ENCODE results near the gene BDKRB2. TPM values are rescaled to one million over a fixed set of nuclear protein-coding genes. Genes with fewer than 3 reads are reported as not detected.

The BDKRB2 gene
- total and polyA plus RNA-seq, 7 donors: 0.11 to 0.56 (median 0.35) TPM

- H3K4me1 ChIP-seq: no peaks in the 10 kb centered on the region
- H3K27ac ChIP-seq: no peak overlapping the region
- no peak overlapping the region for H3K4me3 ChIP-seq
- no peaks in the 10 kb centered on the region for H3K36me3 ChIP-seq (ENCODE audit: insufficient read depth in 1 of 2, low read depth in 1 of 2)
- ATAC-seq (no peak), DNase-seq (no peak)
- WGBS, 3 donors: 46 to 55% (median 50%) methylated on average over 16 of the region's 16 CpGs
- TF ChIP-seq CTCF (IDR thresholded peaks at IDR 0.05): no peak
- peaks cover 0 to 10% (median 4%) of the 10 kb centered on the region in 3 donors for H3K27me3 ChIP-seq (ENCODE audit: insufficient read depth in 3 of 3, low read length in 2 of 3)
- no peaks in the 10 kb centered on the region for H3K9me3 ChIP-seq
- intact Hi-C loops (cut with DNase I): no loop called here
Measured at GRCh38 chr14:96261772-96262655, 57.4 kb downstream of the BDKRB2 start.

- ATAC-seq: no peak
- intact Hi-C loops (cut with DNase I): no loop called here
Measured at GRCh38 chr14:96263347-96264199, 58.9 kb downstream of the BDKRB2 start.

GRCh38 chr14:96264200-96264553, 59.5 kb downstream of the BDKRB2 start:
- intact Hi-C loops (cut with DNase I): no loop called here
- TF ChIP-seq CTCF (IDR thresholded peaks at IDR 0.05): no peak
- Histone ChIP-seq H3K27me3 (ENCODE audit: insufficient read depth in 3 of 3, low read length in 2 of 3) (peaks cover 0 to 6% (median 4%) of the 10 kb centered on the region in 3 donors), H3K4me3 (no peak overlapping the region), H3K27ac (no peak overlapping the region), H3K4me1 (no peaks in the 10 kb centered on the region), H3K9me3 (no peaks in the 10 kb centered on the region), H3K36me3 (ENCODE audit: insufficient read depth in 1 of 2, low read depth in 1 of 2) (no peaks in the 10 kb centered on the region)
- DNase-seq (no peak), ATAC-seq (no peak)
- 90 to 92% (median 92%) methylated on average over 14 of the region's 14 CpGs for WGBS, 3 donors

More at GRCh38 chr14:96263347-96264199, 58.9 kb downstream of the BDKRB2 start:
- H3K4me1 ChIP-seq: no peaks in the 10 kb centered on the region
- no peak for TF ChIP-seq CTCF (IDR thresholded peaks at IDR 0.05)
- H3K9me3 ChIP-seq: no peaks in the 10 kb centered on the region
- no peak overlapping the region for H3K4me3 ChIP-seq
- H3K27me3 ChIP-seq (ENCODE audit: insufficient read depth in 3 of 3, low read length in 2 of 3): peaks cover 0 to 6% (median 4%) of the 10 kb centered on the region in 3 donors
- no peak for DNase-seq
- H3K36me3 ChIP-seq (ENCODE audit: insufficient read depth in 1 of 2, low read depth in 1 of 2): no peaks in the 10 kb centered on the region
- H3K27ac ChIP-seq: no peak overlapping the region
- 77 to 83% (median 78%) methylated on average over 19 to 20 of the region's 20 CpGs for WGBS, 3 donors

GRCh38 chr14:96264853-96265252, 60.2 kb downstream of the BDKRB2 start:
- DNase-seq (no peak), ATAC-seq (no peak)
- no peaks in the 10 kb centered on the region for H3K9me3 ChIP-seq
- peaks cover 0 to 6% (median 4%) of the 10 kb centered on the region in 3 donors for H3K27me3 ChIP-seq (ENCODE audit: insufficient read depth in 3 of 3, low read length in 2 of 3)
- no peak overlapping the region for H3K27ac ChIP-seq
- 61 to 77% (median 67%) methylated on average over 3 of the region's 3 CpGs for WGBS, 3 donors
- intact Hi-C loops (cut with DNase I): no loop called here
- H3K4me1 ChIP-seq: no peaks in the 10 kb centered on the region
- H3K36me3 ChIP-seq (ENCODE audit: insufficient read depth in 1 of 2, low read depth in 1 of 2): no peaks in the 10 kb centered on the region
- H3K4me3 ChIP-seq: no peak overlapping the region
- TF ChIP-seq CTCF (IDR thresholded peaks at IDR 0.05): no peak
